NCI-H146 (cell line): ENCODE results near the gene SYT5.
A peak's percentile ranks its signal among the peaks of the same experiment; 100 is the strongest.
"Not testable (repeated sequence)": the region's sequence is repeated elsewhere in the genome, so short reads cannot be mapped to it uniquely, and the experiment has no call there.

Experiments used
- DNase-seq: peaks from one replicate; lab custom pipeline; 2025; lab: John Stamatoyannopoulos, UW

SYT5 gene

GRCh38 chr19:55171440-55171839 lies 8.6 kb downstream of the SYT5 start:
- no peak for DNase-seq

GRCh38 chr19:55169136-55169535 lies 11.0 kb downstream of the SYT5 start:
- DNase-seq: no peak

GRCh38 chr19:55166530-55167268 lies 13.4 kb downstream of the SYT5 start, which contains the start of gene DNAAF3:
Gene DNAAF3, minus strand, starts transcription at chr19:55166613. Its CDS starts 200 bp downstream, at chr19:55166413.
- DNase-seq: peak; percentile 99

- peak; percentile 83 for DNase-seq
These were observed 14.0 kb downstream of the SYT5 start for GRCh38 chr19:55165952-55166529.

GRCh38 chr19:55161571-55162322 lies 18.3 kb downstream of the SYT5 start:
- DNase-seq: peak; percentile 48

- no peak for DNase-seq
These were observed 19.1 kb downstream of the SYT5 start for GRCh38 chr19:55160986-55161365.

GRCh38 chr19:55160128-55160985 lies 19.7 kb downstream of the SYT5 start:
- peak; percentile 95 for DNase-seq

GRCh38 chr19:55158848-55159749 lies 21.0 kb downstream of the SYT5 start:
- peak; percentile 45 for DNase-seq

- no peak for DNase-seq
These were observed 21.7 kb downstream of the SYT5 start for GRCh38 chr19:55158423-55158822.

- DNase-seq: no peak
These were observed 22.8 kb downstream of the SYT5 start, which contains the start of gene TNNI3 for GRCh38 chr19:55157064-55157908. Gene TNNI3, minus strand, starts transcription at chr19:55157732. Its CDS starts 143 bp downstream, at chr19:55157589.

- peak; percentile 95 for DNase-seq
These were observed 23.7 kb downstream of the SYT5 start for GRCh38 chr19:55156202-55157063.

- DNase-seq: not testable (repeated sequence)
These were observed 24.3 kb downstream of the SYT5 start for GRCh38 chr19:55155784-55156183.

- DNase-seq: no peak
These were observed 26.3 kb downstream of the SYT5 start for GRCh38 chr19:55153652-55154264.

GRCh38 chr19:55152017-55152416 lies 28.1 kb downstream of the SYT5 start:
- no peak for DNase-seq

GRCh38 chr19:55149078-55150003 lies 30.7 kb downstream of the SYT5 start, which contains the start of gene TNNT1:
Gene TNNT1, minus strand, starts transcription at chr19:55149206. Its CDS starts 2,049 bp downstream, at chr19:55147157.
- no peak for DNase-seq

GRCh38 chr19:55147545-55148251 lies 32.4 kb downstream of the SYT5 start:
- peak; percentile 49 for DNase-seq
